Vagina (tissue), 2 donors: Measurements from ENCODE around the gene COX18. TPM values are rescaled to one million over a fixed set of nuclear protein-coding genes. Genes with fewer than 3 reads are reported as not detected.

ENCODE experiments used
- DNase-seq, 2 donors: peaks; one replicate each; pipeline ENCODE4 v3.0.0-alpha.2; 2017; ENCODE audit errors: extremely low spot score in 2 of 2
- H3K27ac ChIP-seq: fragments of 200-600 bp; sonication (generic); one replicate; pipeline ENCODE4 v1.5.1; 2019
- H3K27me3 ChIP-seq: fragments of 200-600 bp; sonication (generic); one replicate; pipeline ENCODE4 v1.5.1; 2019
- H3K36me3 ChIP-seq, 2 donors: fragments of 200-600 bp; sonication (generic); one replicate each; pipeline ENCODE4 v1.5.1; 2017 to 2019
- H3K4me1 ChIP-seq: fragments of 200-600 bp; sonication (generic); one replicate; pipeline ENCODE4 v1.5.1; 2019
- H3K4me3 ChIP-seq, 2 donors: fragments of 200-600 bp; sonication (generic); 1 replicate in 1 of 2; 2 replicates in 1 of 2; pipeline ENCODE4 v1.5.1; 2016 to 2019
- H3K9me3 ChIP-seq: fragments of 200-600 bp; sonication (generic); one replicate; pipeline ENCODE4 v1.5.1; 2019
- POLR2A ChIP-seq, 2 donors: fragments of 450-650 bp; IDR thresholded peaks; one replicate each; pipeline ENCODE4 v1.6.1; 2017; ENCODE audit warnings: antibody characterized with exemption in 2 of 2, mild to moderate bottlenecking in 2 of 2, moderate library complexity in 2 of 2
- POLR2AphosphoS5 ChIP-seq, 2 donors: sonication (generic); formaldehyde crosslinking; IDR thresholded peaks; one replicate each; pipeline ENCODE4 v1.9.0; 2017; ENCODE audit warnings: antibody characterized with exemption in 2 of 2, mild to moderate bottlenecking in 2 of 2, low read depth in 1 of 2; ENCODE audit not compliant: insufficient read depth in 1 of 2
- intact Hi-C: fragments of 100-400 bp; cut with DNase I; formaldehyde crosslinking; loops from one replicate; pipeline ENCODE4 v1.15.1; 2023
- total RNA-seq: library from RNA; depleted of rRNA; stranded (reverse); fragments of >200 nt; gene quantifications from one replicate; pipeline ENCODE4 v1.2.3, GENCODE V29; 2016
- TF ChIP-seq, protein P1 (sequence below), 3 experiments: fragments of 450-650 bp in 2 of 3; fragments of 200-600 bp in 1 of 3; sonication (generic) in 1 of 3; IDR thresholded peaks; one replicate each; pipeline ENCODE4 v1.5.1; 2017 to 2019; ENCODE audit warnings: antibody characterized with exemption in 3 of 3, mild to moderate bottlenecking in 2 of 3, moderate library complexity in 2 of 3

COX18 gene
- total RNA-seq, 1 donor from 2014 or later = 12.8 TPM

GRCh38 chr4:73019462-73020047 is 50.0 kb downstream of the COX18 start:
- H3K9me3 ChIP-seq = no peaks in the 10 kb centered on the region
- no peak for DNase-seq
- intact Hi-C loops = loop anchor here (10.0 kb wide), 1 partner anchor 315 kb away; no protein-coding TSS in a partner anchor
- H3K4me1 ChIP-seq = no peaks in the 10 kb centered on the region
- no peak overlapping the region for H3K27ac ChIP-seq
- no peaks in the 10 kb centered on the region for H3K36me3 ChIP-seq
- TF ChIP-seq POLR2AphosphoS5 (IDR thresholded peaks at IDR 0.05; ENCODE audit: insufficient read depth in 1 of 2, low read depth in 1 of 2) = peak in 1 of 2 donors; percentile 11
- TF ChIP-seq, protein P1, sequence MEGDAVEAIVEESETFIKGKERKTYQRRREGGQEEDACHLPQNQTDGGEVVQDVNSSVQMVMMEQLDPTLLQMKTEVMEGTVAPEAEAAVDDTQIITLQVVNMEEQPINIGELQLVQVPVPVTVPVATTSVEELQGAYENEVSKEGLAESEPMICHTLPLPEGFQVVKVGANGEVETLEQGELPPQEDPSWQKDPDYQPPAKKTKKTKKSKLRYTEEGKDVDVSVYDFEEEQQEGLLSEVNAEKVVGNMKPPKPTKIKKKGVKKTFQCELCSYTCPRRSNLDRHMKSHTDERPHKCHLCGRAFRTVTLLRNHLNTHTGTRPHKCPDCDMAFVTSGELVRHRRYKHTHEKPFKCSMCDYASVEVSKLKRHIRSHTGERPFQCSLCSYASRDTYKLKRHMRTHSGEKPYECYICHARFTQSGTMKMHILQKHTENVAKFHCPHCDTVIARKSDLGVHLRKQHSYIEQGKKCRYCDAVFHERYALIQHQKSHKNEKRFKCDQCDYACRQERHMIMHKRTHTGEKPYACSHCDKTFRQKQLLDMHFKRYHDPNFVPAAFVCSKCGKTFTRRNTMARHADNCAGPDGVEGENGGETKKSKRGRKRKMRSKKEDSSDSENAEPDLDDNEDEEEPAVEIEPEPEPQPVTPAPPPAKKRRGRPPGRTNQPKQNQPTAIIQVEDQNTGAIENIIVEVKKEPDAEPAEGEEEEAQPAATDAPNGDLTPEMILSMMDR (IDR thresholded peaks at IDR 0.05) = peak; percentile 51 to 55 (median 55)
- TF ChIP-seq POLR2A (IDR thresholded peaks at IDR 0.05) = no peak
- no peaks in the 10 kb centered on the region for H3K27me3 ChIP-seq
- no peak overlapping the region for H3K4me3 ChIP-seq

DNA sequence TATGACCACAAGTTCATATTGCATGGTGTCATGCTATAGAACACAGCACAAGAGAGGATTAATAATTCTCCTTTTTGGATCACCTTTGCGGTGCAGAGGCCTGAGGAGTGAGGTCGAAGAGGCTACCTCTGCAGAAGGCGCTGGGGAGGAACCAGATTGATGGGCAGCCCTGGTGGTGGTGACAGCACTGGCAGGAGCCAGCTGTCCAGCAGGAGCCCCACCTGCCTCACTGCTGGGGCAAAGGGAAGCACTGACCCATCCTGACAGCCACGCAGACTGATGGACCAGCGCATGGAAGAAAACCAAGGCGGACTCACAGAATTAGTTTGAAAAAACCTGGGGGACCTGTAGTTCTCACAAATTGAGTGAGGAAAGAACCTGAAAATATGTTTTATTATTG is 50.9 kb downstream of the COX18 start:
- Histone ChIP-seq H3K27ac (no peak overlapping the region), H3K9me3 (no peaks in the 10 kb centered on the region), H3K4me1 (no peaks in the 10 kb centered on the region), H3K4me3 (no peak overlapping the region), H3K27me3 (no peaks in the 10 kb centered on the region), H3K36me3 (no peaks in the 10 kb centered on the region)
- no peak for DNase-seq
- TF ChIP-seq, protein P1 (IDR thresholded peaks at IDR 0.05) = no peak
- no peak for TF ChIP-seq POLR2A (IDR thresholded peaks at IDR 0.05)
- TF ChIP-seq POLR2AphosphoS5 (IDR thresholded peaks at IDR 0.05; ENCODE audit: insufficient read depth in 1 of 2, low read depth in 1 of 2) = no peak
- intact Hi-C loops = no loop called here

GRCh38 chr4:73013310-73013709 is 56.2 kb downstream of the COX18 start:
- no peaks in the 10 kb centered on the region for H3K27me3 ChIP-seq
- no peak for TF ChIP-seq POLR2A (IDR thresholded peaks at IDR 0.05)
- TF ChIP-seq POLR2AphosphoS5 (IDR thresholded peaks at IDR 0.05; ENCODE audit: insufficient read depth in 1 of 2, low read depth in 1 of 2) = no peak
- TF ChIP-seq, protein P1 (IDR thresholded peaks at IDR 0.05) = no peak
- DNase-seq = no peak
- H3K4me1 ChIP-seq = no peaks in the 10 kb centered on the region
- no peak overlapping the region for H3K4me3 ChIP-seq
- no peak overlapping the region for H3K27ac ChIP-seq
- no peaks in the 10 kb centered on the region for H3K36me3 ChIP-seq
- H3K9me3 ChIP-seq = no peaks in the 10 kb centered on the region
- intact Hi-C loops = no loop called here

DNA sequence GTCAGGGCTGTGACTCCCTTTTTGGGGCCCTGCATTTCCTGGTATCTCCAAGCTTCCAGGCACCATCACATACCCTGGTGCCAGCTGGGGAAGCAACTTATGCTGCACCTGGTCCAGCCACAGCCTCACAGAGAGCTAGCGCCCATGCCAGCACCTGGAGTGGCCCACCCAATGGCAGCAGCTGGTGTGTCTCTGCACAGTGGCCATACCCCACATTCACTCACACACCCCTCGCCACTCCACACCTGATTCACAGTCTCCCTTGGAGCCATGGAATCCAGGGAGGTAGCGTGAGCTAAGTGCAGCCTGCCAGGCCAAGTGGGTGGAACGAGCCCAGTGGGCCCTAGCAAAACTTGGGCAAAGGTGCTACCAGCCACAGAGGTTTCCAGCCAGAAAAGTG is 56.8 kb downstream of the COX18 start:
- intact Hi-C loops = no loop called here
- no peaks in the 10 kb centered on the region for H3K36me3 ChIP-seq

DNA sequence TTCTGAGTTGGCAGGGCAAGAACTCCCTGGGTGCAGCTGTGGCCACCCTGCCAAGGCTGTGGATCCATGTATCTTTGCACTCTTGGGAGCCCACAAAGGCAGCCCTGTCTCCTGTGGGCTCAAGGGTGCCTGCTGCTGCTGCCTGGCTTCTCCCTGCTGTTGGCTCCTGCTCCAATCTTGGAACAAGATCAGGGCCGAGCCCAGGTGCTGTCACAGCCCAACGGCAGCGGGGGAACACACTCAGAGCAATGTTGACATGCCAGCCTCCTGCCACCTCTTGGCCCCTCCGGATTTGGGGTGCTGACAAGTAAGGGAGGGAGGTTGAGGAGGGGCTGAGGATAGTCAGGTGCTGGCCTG is 57.9 kb downstream of the COX18 start:
- intact Hi-C loops = no loop called here
- no peaks in the 10 kb centered on the region for H3K9me3 ChIP-seq
- no peaks in the 10 kb centered on the region for H3K36me3 ChIP-seq
- no peaks in the 10 kb centered on the region for H3K4me1 ChIP-seq
- H3K27ac ChIP-seq = no peak overlapping the region
- H3K27me3 ChIP-seq = no peaks in the 10 kb centered on the region
- no peak overlapping the region for H3K4me3 ChIP-seq
- no peak for DNase-seq
- TF ChIP-seq POLR2AphosphoS5 (IDR thresholded peaks at IDR 0.05; ENCODE audit: insufficient read depth in 1 of 2, low read depth in 1 of 2) (no peak), POLR2A (IDR thresholded peaks at IDR 0.05) (no peak)
- TF ChIP-seq, protein P1 (IDR thresholded peaks at IDR 0.05) = no peak

More for the DNA sequence above, 56.8 kb downstream of the COX18 start:
- H3K27me3 ChIP-seq = no peaks in the 10 kb centered on the region
- H3K4me1 ChIP-seq = no peaks in the 10 kb centered on the region
- H3K27ac ChIP-seq = no peak overlapping the region
- no peak overlapping the region for H3K4me3 ChIP-seq
- DNase-seq = no peak
- TF ChIP-seq POLR2A (IDR thresholded peaks at IDR 0.05) = no peak
- no peak for TF ChIP-seq POLR2AphosphoS5 (IDR thresholded peaks at IDR 0.05; ENCODE audit: insufficient read depth in 1 of 2, low read depth in 1 of 2)
- TF ChIP-seq, protein P1 (IDR thresholded peaks at IDR 0.05) = no peak
- no peaks in the 10 kb centered on the region for H3K9me3 ChIP-seq
